ENCODE results near the gene FMO1.

DNA sequence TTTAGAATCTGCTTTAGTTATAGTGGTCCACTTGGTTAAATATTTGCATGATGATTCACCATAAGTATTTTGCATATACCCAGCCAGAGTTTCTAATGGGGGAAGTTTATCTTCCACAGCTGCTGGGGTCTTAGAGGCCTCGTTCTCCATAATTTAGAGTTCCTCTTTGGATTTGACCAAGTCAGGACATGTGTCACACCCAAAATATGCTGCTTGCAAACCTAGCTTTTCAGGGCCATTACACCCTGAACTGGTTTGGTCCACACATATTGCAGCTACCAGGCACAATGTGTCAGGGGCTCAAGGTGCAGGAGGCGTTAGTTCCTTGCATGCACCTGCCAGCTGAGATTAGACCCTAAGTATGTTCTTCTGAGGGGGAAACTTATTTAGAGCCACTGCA, 48.6 kb downstream of the FMO1 start:
- TF ChIP-seq CTCF (conservative IDR thresholded peaks at IDR 0.05 in 1 of 2, IDR thresholded peaks at IDR 0.05 in 1 of 2; ENCODE audit: low read depth in 1 of 2, low read length in 2 of 2) (no peak), EZH2 (IDR thresholded peaks at IDR 0.05; ENCODE audit: low read length, missing control alignments) (no peak)

All from fibroblast of lung (primary cell).